Type B pancreatic cell (in vitro differentiated cells): ENCODE measurements around the gene DTHD1. TPM values are rescaled to one million over a fixed set of nuclear protein-coding genes. Genes with fewer than 3 reads are reported as not detected.

Experiments
- DNase-seq: peaks from one replicate; pipeline ENCODE4 v3.0.0; 2021; ENCODE audit warnings: mixed read lengths; ENCODE audit not compliant: unreplicated experiment; ENCODE audit errors: extremely low spot score
- H3K27ac Mint-ChIP-seq: 2 replicates; pipeline ENCODE4 v1.8.0; 2021; ENCODE audit warnings: mild to moderate bottlenecking, mixed read lengths
- H3K27me3 Mint-ChIP-seq: 2 replicates; pipeline ENCODE4 v1.8.0; 2021; ENCODE audit warnings: mixed read lengths
- H3K36me3 Mint-ChIP-seq: 2 replicates; pipeline ENCODE4 v1.8.0; 2021; ENCODE audit warnings: mixed read lengths
- H3K4me1 Mint-ChIP-seq: one replicate; pipeline ENCODE4 v1.8.0; 2021; ENCODE audit warnings: mixed read lengths; ENCODE audit not compliant: unreplicated experiment
- H3K4me3 Mint-ChIP-seq: 2 replicates; pipeline ENCODE4 v1.8.0; 2021; ENCODE audit warnings: mild to moderate bottlenecking, mixed read lengths
- H3K9me3 Mint-ChIP-seq: 2 replicates; pipeline ENCODE4 v1.8.0; 2021; ENCODE audit warnings: mixed read lengths
- total RNA-seq: library from RNA; stranded (reverse); gene quantifications from 2 replicates; pipeline ENCODE4 v1.2.1, GENCODE V29; 2021; ENCODE audit warnings: low replicate concordance
- TF ChIP-seq, protein P1 (sequence below): fragments of 200-600 bp; sonication (generic); conservative IDR thresholded peaks from 2 replicates; pipeline ENCODE4 v1.5.0; 2021; ENCODE audit warnings: antibody characterized with exemption, mild to moderate bottlenecking

The DTHD1 gene
- total RNA-seq, 1 donor from 2014 or later: 0.14 TPM

DNA sequence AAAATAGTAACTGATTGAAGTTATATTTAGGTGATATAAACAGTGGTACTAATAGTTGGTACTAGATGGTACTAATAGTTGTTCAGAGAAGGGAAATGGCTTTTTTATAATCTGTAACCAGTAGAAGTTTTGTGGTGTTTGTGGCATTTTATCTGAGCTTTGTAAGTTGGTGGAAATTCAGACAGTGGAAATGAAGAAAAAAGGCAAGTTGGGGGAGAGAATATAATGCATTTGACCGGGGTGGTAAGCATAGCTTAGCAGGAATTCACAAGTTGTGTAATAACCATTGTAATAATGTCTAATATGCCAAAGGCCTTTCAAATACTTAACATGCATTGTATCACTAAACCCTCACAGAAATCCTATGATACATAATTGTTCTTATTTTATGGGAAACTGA, 36.3 kb downstream of the DTHD1 start:
- DNase-seq: no peak
- no peaks in the 10 kb centered on the region for H3K4me1 Mint-ChIP-seq
- H3K36me3 Mint-ChIP-seq: no peaks in the 10 kb centered on the region
- H3K4me3 Mint-ChIP-seq: no peak overlapping the region
- no peak overlapping the region for H3K27ac Mint-ChIP-seq
- H3K27me3 Mint-ChIP-seq: no peaks in the 10 kb centered on the region
- no peaks in the 10 kb centered on the region for H3K9me3 Mint-ChIP-seq
- TF ChIP-seq, protein P1, sequence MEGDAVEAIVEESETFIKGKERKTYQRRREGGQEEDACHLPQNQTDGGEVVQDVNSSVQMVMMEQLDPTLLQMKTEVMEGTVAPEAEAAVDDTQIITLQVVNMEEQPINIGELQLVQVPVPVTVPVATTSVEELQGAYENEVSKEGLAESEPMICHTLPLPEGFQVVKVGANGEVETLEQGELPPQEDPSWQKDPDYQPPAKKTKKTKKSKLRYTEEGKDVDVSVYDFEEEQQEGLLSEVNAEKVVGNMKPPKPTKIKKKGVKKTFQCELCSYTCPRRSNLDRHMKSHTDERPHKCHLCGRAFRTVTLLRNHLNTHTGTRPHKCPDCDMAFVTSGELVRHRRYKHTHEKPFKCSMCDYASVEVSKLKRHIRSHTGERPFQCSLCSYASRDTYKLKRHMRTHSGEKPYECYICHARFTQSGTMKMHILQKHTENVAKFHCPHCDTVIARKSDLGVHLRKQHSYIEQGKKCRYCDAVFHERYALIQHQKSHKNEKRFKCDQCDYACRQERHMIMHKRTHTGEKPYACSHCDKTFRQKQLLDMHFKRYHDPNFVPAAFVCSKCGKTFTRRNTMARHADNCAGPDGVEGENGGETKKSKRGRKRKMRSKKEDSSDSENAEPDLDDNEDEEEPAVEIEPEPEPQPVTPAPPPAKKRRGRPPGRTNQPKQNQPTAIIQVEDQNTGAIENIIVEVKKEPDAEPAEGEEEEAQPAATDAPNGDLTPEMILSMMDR: no peak

GRCh38 chr4:36320117-36320896, 38.9 kb downstream of the DTHD1 start:
- H3K36me3 Mint-ChIP-seq: no peaks in the 10 kb centered on the region
- no peaks in the 10 kb centered on the region for H3K9me3 Mint-ChIP-seq
- no peak overlapping the region for H3K27ac Mint-ChIP-seq
- no peaks in the 10 kb centered on the region for H3K27me3 Mint-ChIP-seq
- no peak overlapping the region for H3K4me3 Mint-ChIP-seq
- no peaks in the 10 kb centered on the region for H3K4me1 Mint-ChIP-seq
- TF ChIP-seq, protein P1: no peak
- DNase-seq: no peak

DNA sequence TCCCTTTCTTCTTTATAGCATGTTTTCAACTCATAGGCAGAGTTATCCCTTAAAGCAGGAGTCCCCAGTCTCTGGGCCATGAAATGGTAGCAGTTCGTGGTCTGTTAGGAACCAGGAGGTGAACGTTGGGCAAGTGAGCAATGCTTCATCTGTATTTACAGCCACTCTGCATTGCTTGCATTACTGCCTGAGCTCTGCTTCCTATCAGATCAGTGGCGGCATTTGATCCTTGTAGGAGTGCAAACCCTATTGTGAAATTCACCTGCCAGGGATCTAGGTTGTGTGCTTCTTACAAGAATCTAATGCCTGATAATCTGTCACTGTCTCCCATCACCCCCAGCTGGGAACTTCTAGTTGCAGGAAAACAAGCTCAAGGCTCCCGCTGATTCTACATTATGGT, 39.8 kb downstream of the DTHD1 start:
- no peaks in the 10 kb centered on the region for H3K9me3 Mint-ChIP-seq

GRCh38 chr4:36322921-36323354, 41.5 kb downstream of the DTHD1 start:
- Mint-ChIP-seq H3K9me3 (no peaks in the 10 kb centered on the region), H3K4me3 (no peak overlapping the region), H3K4me1 (no peaks in the 10 kb centered on the region), H3K27ac (no peak overlapping the region), H3K36me3 (no peaks in the 10 kb centered on the region), H3K27me3 (no peaks in the 10 kb centered on the region)
- TF ChIP-seq, protein P1: no peak
- DNase-seq: no peak

More for the DNA sequence above, 39.8 kb downstream of the DTHD1 start:
- H3K27me3 Mint-ChIP-seq: no peaks in the 10 kb centered on the region
- TF ChIP-seq, protein P1: no peak
- H3K4me3 Mint-ChIP-seq: no peak overlapping the region
- DNase-seq: no peak
- H3K27ac Mint-ChIP-seq: no peak overlapping the region
- no peaks in the 10 kb centered on the region for H3K4me1 Mint-ChIP-seq
- H3K36me3 Mint-ChIP-seq: no peaks in the 10 kb centered on the region

- Mint-ChIP-seq H3K27ac (no peak overlapping the region), H3K4me1 (no peaks in the 10 kb centered on the region), H3K9me3 (no peaks in the 10 kb centered on the region), H3K36me3 (no peaks in the 10 kb centered on the region), H3K4me3 (no peak overlapping the region), H3K27me3 (no peaks in the 10 kb centered on the region)
- TF ChIP-seq, protein P1: no peak
- no peak for DNase-seq
These were observed 42.5 kb downstream of the DTHD1 start for GRCh38 chr4:36323816-36324419.
